Measurements from ENCODE around the gene PLA2G5. TPM values are rescaled to one million over a fixed set of nuclear protein-coding genes. Genes with fewer than 3 reads are reported as not detected.
"Not testable (repeated sequence)": the region's sequence is repeated elsewhere in the genome, so short reads cannot be mapped to it uniquely, and the experiment has no call there.

The PLA2G5 gene
- not detected in 2 replicates for total RNA-seq (2014; rRNA removed; shearing (Covaris generic))

DNA sequence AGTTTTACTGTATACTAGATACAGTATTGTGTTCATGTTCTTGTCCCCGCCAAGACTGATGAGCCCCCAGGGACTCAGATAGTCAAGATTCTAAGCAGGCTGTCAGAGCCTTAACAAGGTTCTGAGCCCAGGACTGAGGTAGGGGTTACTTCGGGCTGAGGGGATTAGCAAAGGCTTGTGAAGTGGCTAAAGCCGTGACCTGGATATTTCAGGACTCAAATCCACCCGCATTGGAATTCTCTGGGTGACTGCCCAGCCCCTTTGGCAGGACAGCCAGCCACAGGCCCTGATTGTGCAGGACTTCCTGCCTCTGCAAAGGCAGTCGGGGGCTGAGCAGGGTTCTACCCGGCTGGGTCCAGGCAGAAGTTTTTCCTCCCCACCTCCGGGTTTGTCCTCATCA, at the start of gene PLA2G5:
Gene PLA2G5 (plus strand): TSS at position 321 of the 400 bp plus-strand sequence. CDS start 14,637 bp downstream, outside the sequence.
- no peak for DNase-seq (ENCODE audit: low spot score)

GRCh38 chr1:20028125-20028524, 41.9 kb upstream of the PLA2G5 start:
- no peak for DNase-seq (ENCODE audit: low spot score)

DNA sequence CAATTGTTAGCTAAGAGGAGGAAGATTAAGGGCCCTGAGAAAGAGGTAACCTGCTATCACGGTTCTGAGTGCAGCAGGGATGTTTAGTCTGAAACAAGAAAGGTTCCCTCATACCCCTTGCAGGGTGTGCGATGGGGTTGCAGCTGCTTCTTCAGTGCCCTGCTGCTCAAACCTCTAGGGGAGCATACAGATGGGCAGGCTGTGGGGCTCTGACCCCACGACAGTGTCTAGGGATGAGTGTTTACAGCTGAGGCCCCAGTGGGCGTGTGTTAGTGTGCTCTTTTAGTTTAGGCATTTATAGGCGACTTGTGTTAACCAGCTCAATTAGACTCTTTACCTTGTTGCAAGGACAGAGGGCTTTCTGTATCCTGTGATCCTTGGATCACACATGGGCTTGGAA, 41.3 kb upstream of the PLA2G5 start:
- no peak for DNase-seq (ENCODE audit: low spot score)

DNA sequence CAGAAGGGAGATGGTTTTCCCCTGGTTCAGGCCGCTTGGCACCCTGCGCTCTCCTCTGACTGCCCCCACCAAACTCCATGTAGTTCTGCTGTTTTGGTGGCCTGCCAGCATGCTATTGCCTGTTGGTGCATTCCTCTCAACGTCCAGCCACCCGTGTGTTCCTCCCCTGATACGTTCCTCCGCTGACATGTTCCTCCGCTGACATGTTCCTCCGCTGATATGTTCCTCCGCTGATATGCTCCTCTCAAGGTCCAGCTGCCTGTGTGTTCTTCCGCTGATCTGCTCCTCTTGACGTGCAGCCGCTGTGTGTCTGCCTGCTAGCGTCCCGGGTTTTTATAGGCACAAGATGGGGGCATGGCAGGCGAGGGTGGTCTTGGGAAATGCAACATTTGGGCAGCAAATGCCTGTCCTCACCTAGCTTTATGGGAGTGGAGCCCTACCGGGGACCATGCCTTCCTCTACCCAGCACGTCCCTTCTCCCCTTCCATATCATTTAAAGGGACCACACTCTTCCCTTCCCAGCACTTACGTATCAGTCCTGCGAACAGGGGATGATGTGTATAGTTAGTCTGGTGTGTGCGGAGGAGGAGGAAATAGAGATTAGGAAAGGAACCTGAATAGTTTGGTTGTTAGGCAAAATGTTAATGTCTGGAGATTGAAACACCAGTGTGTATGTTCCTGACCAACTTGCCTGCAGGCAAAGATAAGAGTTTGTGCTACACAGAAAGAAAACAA, 40.6 kb upstream of the PLA2G5 start:
- DNase-seq (ENCODE audit: low spot score) = no peak

- not testable (repeated sequence) for DNase-seq (ENCODE audit: low spot score)
These were observed 39.4 kb upstream of the PLA2G5 start for GRCh38 chr1:20030436-20031151.

DNA sequence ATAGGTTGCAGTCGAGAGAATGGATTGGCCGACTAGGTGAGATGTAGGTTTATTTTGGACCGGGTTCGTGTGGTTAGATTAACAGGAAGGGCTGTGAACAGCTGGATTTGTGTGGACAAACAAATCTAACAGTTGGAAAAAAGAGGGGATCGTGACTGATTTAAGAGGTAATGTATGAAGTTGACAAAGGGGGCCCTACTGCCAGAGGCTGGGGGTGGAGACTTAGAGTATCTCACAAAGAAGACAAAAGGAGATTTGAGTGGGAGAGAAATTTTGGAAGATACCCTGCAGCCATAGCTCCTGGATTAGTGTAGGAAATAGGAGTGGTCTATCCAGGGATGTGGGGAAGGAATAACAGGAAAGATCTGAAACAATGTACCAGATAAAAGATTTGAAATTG, 38.8 kb upstream of the PLA2G5 start:
- no peak for DNase-seq (ENCODE audit: low spot score)

- no peak for DNase-seq (ENCODE audit: low spot score)
These were observed 38.2 kb upstream of the PLA2G5 start for GRCh38 chr1:20031836-20032235.

- DNase-seq (ENCODE audit: low spot score) = no peak
These were observed 37.6 kb upstream of the PLA2G5 start for GRCh38 chr1:20032425-20032824.

GRCh38 chr1:20033420-20033819, 36.6 kb upstream of the PLA2G5 start:
- DNase-seq (ENCODE audit: low spot score) = no peak

- no peak for DNase-seq (ENCODE audit: low spot score)
These were observed 34.9 kb upstream of the PLA2G5 start for GRCh38 chr1:20035114-20035513.

DNA sequence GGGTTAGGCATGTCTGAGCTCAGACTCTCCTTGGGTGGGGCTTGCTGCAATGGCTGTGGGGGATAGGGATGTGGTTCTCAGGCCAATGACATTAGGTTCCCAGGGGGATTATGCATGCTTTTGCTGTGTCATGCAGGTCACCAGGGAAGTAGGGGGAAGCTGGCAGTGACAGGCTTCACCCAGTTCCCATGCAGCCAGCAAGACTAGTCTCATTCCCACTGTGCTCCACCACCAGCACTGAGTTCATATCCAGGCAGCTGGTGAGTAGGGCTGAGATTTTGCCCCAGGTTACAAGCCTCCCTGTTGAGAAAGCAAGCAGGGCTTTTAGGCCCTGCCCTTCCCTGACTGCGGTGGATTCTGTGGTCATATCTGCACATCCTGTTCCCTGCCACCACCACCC, 32.1 kb upstream of the PLA2G5 start:
- DNase-seq (ENCODE audit: low spot score) = peak; percentile 57

- no peak for DNase-seq (ENCODE audit: low spot score)
These were observed 22.9 kb upstream of the PLA2G5 start for GRCh38 chr1:20047096-20047495.

GRCh38 chr1:20048563-20048962, 21.4 kb upstream of the PLA2G5 start:
- no peak for DNase-seq (ENCODE audit: low spot score)

DNA sequence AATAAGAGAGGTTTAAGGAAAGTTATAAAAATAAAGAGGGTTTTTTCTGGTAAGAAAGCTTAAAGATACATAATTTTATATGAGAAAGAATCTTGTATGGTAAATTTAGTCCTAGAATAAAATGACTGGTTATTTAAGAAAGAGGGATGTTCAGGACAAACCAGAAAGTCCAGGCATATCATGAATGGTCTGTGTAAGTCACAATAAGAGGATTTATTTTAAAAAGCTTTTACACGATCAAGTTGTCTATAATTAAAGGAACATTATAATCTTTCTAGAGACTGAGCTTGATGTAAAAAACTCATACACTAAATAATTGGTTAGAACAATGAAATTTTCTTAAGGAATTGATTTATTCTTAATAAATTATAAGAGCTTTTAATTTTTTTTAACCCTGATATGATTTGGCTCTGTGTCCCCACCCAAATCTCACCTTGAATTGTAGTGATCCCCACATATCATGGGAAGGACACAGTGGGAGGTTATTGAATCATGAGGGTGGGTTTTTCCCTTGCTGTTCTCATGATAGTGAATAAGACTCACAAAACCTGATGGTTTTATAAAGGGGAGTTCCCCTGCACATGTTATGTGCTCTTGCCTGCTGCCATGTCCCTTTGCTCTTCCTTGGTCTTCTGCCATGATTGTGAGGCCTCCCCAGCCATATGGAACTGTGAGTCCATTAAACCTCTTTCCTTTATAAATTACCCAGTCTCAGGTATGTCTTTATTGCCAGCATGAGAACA, 20.8 kb upstream of the PLA2G5 start:
- DNase-seq (ENCODE audit: low spot score) = not testable (repeated sequence)

DNA sequence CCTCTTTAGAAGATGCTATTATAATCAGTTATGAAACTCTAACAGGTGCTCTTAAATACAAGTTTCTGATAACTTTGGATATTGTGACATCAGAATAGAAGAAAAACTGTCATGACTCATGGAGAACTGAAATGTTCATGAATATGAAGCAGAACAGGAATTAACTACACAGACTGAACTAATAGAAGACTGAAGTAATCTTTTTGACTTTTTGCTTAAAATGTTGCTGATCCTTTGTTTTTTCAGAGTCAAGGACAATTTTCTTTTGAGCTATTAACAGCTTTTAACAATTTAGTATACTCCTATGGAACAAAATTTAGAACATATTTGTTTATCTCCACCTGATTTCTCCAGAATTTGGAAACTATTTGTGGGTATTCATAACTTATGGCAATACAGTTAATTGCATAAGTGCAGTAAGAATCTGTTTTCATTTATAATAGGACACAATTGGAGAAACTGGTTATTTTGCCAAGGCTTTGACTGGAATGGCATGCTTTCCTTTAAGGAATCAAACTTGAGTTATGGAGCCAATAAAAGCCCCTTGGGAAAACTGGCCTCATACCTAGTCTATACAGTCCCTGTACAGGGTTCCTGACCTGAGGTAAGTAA, 18.7 kb upstream of the PLA2G5 start:
- no peak for DNase-seq (ENCODE audit: low spot score)

GRCh38 chr1:20052386-20052785, 17.6 kb upstream of the PLA2G5 start:
- no peak for DNase-seq (ENCODE audit: low spot score)

DNA sequence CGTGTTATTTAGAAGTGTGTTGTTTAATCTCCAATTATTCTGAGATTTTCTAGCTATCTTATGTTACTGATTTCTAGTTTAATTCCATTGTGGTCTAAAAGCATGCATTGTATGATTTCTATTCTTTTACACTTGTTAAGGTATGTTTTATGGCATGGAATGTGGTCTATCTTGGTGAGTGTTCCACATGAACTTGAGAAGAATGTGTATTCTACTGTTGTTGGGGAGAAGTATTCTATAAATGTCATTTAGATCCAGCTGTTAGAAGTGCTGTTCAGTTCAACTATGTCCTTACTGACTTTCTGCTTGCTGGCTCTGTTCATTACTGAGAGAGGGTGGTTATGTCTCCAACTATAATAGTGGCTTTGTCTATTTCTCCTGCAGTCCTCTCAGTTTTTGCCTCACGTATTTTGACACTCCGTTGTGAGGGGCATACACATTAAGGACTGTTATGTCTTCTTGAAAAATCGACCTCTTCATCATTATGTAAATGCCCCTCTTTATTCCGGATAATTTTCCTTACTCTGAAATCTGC, 12.0 kb upstream of the PLA2G5 start:
- DNase-seq (ENCODE audit: low spot score) = no peak

DNA sequence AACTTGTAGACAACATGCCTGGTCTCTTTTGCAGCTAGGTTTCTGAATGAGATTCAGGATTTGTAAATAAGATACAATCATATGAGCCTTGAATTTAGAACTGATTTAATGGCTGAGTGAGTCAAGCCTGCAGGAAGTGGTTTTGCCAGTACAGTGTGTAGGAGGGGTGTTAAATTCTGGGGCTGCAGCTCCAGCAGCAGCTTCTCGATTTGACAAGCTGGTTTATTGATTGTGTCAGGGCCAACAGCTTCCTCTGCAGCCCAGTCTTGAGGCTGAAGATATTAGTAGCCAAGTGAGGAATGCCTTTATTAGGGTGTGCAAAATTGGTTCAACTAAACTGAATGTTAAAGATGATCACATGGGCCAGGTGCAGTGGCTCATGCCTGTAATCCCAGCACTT, 11.5 kb upstream of the PLA2G5 start:
- DNase-seq (ENCODE audit: low spot score) = peak; percentile 48

- no peak for DNase-seq (ENCODE audit: low spot score)
These were observed 10.1 kb upstream of the PLA2G5 start for GRCh38 chr1:20059847-20060246.

GRCh38 chr1:20060791-20061190, 9.2 kb upstream of the PLA2G5 start:
- DNase-seq (ENCODE audit: low spot score) = not testable (repeated sequence)

DNA sequence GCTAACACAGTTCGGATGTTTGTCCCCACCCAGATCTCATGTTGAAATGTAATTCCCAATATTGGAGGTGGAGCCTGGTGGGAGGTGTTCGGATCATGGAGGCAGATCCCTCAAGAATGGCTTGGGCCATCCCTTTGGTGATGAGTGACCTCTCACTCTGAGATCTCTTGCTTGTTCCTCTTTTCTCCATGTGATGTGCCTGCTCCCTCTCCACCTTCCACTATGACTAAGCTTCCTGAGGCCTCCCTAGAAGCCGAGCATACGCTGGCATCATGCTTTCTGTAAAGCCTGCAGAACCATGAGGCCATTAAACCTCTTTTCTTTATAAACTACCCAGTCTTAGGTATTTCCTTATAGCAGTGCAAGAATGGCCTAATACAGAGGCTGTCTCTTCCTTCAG, 8.1 kb upstream of the PLA2G5 start:
- no peak for DNase-seq (ENCODE audit: low spot score)

DNA sequence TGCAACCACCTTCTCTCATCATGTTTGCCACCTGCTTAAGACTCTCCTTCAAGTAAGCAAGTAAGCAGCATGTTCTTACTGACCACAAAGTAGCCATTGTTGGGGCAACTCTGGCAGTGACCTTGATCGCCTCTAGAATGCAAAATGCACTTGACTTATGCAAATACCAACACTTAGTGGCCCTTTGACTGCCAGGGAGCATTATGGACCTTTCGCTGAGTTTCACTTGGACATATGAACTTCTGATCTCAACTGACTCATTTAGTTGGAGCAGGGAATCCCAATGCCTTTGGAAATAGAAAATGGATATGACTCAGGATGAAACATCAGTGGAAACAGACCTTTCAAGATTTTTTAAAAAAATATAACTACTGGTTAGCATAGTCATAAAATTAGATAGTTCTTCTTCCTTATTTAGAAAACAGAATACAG, 6.1 kb upstream of the PLA2G5 start:
- no peak for DNase-seq (ENCODE audit: low spot score)
